Lower lobe of right lung (tissue), 2 donors: ENCODE results near the gene NSDHL. TPM values are rescaled to one million over a fixed set of nuclear protein-coding genes. Genes with fewer than 3 reads are reported as not detected.

ENCODE experiments used
- ATAC-seq, 2 donors: fragments of 200-7000 bp; cut with Tn5 transposase; one replicate each; pipeline ENCODE4 v1.9.1; 2020 to 2022; ENCODE audit warnings: mild to moderate bottlenecking in 2 of 2, moderate library complexity in 2 of 2
- DNase-seq: peaks from one replicate; pipeline ENCODE4 v3.0.0-alpha.2; 2020
- H3K27ac ChIP-seq: fragments of 200-600 bp; one replicate; pipeline ENCODE4 v1.8.0; 2022
- H3K27me3 ChIP-seq: fragments of 200-600 bp; one replicate; pipeline ENCODE4 v1.8.0; 2022; ENCODE audit warnings: low read depth
- H3K36me3 ChIP-seq: fragments of 200-600 bp; one replicate; pipeline ENCODE4 v1.8.0; 2022; ENCODE audit warnings: mild to moderate bottlenecking
- H3K4me1 ChIP-seq: fragments of 200-600 bp; one replicate; pipeline ENCODE4 v1.8.0; 2022
- H3K4me3 ChIP-seq: fragments of 200-600 bp; one replicate; pipeline ENCODE4 v1.8.0; 2022; ENCODE audit warnings: mild to moderate bottlenecking
- H3K9me3 ChIP-seq: fragments of 200-600 bp; one replicate; pipeline ENCODE4 v1.8.0; 2022
- intact Hi-C: fragments of 100-400 bp; cut with DNase I; formaldehyde crosslinking; loops from one replicate; pipeline ENCODE4 v1.11.0; 2022
- total RNA-seq: library from RNA; stranded (reverse); fragmentation: NEBNext Ultra II Directional; extraction: Animal tissue kit (Norgen Biotek cat#: 25700); gene quantifications from one replicate; pipeline ENCODE4 v1.2.1, GENCODE V29; 2021
- TF ChIP-seq, protein P1 (sequence below): fragments of 200-600 bp; IDR thresholded peaks from one replicate; pipeline ENCODE4 v1.8.0; 2022; ENCODE audit warnings: antibody characterized with exemption, mild to moderate bottlenecking
- donor health status: DM: no; HTN: yes; CAD: no; lungs with severe emphysema.

NSDHL gene
- total RNA-seq, 1 donor from 2014 or later: 18.1 TPM

DNA sequence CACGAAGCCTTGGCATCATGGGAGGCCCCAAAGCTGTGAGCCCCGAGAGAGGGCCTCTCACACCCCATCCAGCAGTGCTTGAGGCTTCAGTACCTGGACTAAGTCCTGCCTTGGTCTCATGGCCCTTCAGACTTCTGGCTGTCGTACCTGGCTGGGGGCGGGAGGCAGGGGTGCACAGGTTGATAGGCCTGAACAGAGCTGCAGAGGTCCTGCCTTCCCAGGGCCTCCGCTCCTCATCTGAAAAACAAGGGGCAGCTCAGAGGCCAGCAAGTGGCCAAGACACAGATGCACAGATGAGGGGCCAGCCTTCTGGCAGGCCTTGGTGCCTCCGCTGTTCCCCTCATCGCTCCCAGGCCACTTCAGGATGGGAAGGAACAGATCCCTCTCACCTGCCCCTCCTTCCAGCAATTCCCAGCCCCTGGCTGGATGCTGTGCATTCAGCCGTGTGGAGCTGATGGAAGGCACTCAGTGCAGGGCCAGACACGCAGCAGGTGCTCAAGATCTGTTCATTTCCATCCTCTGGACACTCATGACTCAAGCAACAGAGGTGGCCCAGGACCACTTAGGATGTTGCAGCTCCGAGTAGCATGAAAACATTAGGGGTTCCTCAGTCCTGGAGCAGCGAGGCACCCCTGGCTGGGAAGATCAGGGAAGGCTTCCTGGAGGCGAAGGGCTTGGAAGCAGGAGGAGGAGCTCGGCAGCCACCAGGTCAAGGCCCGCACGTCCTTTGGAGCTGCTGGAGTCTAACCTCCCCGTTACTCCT lies 68.4 kb downstream of the NSDHL start:
- Histone ChIP-seq H3K36me3 (no peaks in the 10 kb centered on the region), H3K4me3 (no peak overlapping the region), H3K27ac (no peak overlapping the region), H3K9me3 (no peaks in the 10 kb centered on the region), H3K27me3 (no peaks in the 10 kb centered on the region), H3K4me1 (no peaks in the 10 kb centered on the region)
- ATAC-seq (no peak), DNase-seq (no peak)
- intact Hi-C loops: no loop called here
- TF ChIP-seq, protein P1, sequence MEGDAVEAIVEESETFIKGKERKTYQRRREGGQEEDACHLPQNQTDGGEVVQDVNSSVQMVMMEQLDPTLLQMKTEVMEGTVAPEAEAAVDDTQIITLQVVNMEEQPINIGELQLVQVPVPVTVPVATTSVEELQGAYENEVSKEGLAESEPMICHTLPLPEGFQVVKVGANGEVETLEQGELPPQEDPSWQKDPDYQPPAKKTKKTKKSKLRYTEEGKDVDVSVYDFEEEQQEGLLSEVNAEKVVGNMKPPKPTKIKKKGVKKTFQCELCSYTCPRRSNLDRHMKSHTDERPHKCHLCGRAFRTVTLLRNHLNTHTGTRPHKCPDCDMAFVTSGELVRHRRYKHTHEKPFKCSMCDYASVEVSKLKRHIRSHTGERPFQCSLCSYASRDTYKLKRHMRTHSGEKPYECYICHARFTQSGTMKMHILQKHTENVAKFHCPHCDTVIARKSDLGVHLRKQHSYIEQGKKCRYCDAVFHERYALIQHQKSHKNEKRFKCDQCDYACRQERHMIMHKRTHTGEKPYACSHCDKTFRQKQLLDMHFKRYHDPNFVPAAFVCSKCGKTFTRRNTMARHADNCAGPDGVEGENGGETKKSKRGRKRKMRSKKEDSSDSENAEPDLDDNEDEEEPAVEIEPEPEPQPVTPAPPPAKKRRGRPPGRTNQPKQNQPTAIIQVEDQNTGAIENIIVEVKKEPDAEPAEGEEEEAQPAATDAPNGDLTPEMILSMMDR: no peak

DNA sequence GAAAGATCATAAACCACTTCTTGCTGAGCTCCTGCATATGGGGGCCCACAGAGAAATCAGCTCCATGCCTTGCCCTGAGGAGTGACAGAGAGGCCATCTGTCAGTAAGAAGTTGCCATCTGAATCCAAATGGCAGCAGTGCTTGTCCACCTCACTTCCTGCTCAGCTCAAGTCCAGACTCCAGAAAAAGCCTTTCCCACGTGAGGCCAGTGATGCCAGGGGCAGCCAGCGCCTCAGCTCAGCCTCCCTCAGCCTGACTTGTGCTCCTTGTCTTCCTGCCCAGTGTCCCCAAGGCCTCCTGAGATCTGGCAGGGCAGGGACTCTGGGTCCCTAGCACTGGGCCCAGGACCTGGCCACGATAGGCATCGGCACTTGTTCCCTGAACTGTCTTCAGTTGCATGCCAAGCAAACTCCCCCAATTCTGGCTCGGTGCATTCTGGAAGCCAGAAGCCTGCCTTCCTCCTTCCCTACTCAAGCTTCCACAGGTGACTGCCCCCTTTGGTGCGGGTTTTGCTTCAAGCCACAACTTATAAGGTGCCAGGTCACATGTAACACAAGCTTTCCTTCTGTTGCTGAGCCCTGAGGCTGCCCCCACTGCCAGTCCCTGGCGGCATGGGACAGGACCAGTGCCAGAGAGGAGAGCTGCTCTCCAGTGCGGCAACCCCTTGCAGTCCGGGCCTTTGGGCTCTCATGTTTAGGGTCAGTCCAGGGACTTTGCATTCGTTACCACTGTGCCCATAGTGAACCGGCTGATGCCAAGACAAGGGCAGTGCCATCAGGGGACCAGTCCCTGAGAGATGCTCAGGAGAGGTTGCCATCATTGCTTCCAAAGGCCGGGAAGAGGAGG lies 69.2 kb downstream of the NSDHL start:
- H3K27ac ChIP-seq: no peak overlapping the region
- no peaks in the 10 kb centered on the region for H3K9me3 ChIP-seq
- no peaks in the 10 kb centered on the region for H3K4me1 ChIP-seq
- TF ChIP-seq, protein P1: no peak
- intact Hi-C loops: no loop called here
- no peak overlapping the region for H3K4me3 ChIP-seq
- H3K36me3 ChIP-seq: no peaks in the 10 kb centered on the region
- no peak for ATAC-seq
- DNase-seq: no peak
- H3K27me3 ChIP-seq: no peaks in the 10 kb centered on the region

DNA sequence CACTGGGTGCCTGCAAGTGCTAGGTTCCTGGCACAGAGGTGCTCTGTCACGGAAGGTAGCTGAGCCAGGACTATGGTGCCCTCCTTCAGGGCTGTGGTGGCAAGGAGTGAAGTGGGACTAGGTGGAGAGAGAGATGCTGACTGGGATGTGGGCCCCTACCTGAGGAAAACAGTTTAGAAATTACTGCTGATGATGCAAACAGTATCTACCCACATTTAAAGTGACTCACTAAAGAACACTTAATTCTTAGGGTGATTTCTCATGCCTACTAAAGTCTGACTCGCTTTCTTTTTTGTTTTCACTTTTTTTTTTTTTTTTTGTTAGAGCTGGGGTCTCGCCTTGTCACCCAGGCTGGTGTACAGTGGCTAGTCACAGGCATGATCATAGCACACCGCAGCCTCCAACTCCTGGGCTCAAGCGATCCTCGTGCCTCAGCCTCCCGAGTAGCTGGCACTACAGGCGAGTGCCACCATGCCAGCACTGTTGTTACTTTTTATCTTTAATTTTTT lies 70.1 kb downstream of the NSDHL start:
- intact Hi-C loops: no loop called here
- no peaks in the 10 kb centered on the region for H3K9me3 ChIP-seq
- no peak for DNase-seq
- no peaks in the 10 kb centered on the region for H3K27me3 ChIP-seq
- no peaks in the 10 kb centered on the region for H3K36me3 ChIP-seq
- no peaks in the 10 kb centered on the region for H3K4me1 ChIP-seq
- ATAC-seq: no peak
- H3K27ac ChIP-seq: no peak overlapping the region
- no peak overlapping the region for H3K4me3 ChIP-seq
- TF ChIP-seq, protein P1: no peak

DNA sequence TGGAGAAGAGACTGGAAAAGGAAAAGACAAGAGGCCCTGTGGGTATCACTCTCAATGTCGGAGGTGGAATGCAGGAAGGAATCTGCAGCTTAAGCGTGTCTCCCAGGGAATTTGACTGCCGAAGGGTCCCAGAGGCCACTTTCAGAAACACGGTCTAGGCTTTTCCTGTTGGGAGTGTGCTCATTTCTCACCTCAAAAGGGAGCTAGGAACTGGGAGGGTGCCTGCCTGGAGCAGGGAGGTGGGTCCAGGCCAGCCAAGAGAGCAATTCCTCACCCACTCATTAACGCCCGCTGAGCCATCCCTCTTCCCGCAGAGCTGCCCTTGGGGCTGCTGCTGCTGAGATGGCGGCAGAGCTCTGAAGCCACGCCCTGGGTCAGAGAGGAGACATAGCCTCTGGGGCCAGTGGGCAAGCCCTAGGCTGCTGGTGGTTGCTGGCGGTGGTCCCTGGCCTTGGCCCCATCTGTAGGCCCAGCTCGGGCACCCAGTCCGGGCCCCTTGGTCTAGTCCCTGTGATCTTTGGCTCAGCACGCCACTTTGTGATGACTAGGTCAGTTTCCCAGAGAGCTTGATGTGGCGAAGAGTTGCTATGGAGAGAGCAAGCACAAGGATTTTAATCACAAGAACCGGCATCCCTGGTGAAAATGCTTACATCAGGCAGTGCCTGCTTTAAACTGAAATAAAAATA lies 71.1 kb downstream of the NSDHL start:
- DNase-seq: no peak
- intact Hi-C loops: no loop called here

DNA sequence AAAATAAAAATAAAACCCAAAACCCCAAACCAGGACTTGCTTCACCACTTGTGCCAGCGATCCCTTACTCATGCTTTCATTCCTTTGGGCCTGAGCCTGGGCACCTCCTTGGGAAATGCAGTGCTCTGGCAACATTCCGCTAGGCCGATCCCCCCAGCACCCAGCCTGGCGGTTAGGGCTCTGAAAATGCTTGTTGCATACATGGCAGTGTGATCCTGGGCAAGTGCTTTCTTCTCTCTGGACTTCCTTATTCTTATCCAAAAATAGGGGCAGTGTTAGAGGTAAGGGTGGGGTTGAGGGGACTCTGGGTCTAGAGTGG lies 71.6 kb downstream of the NSDHL start:
- Histone ChIP-seq H3K36me3 (no peaks in the 10 kb centered on the region), H3K4me3 (no peak overlapping the region), H3K27me3 (no peaks in the 10 kb centered on the region), H3K9me3 (no peaks in the 10 kb centered on the region), H3K27ac (no peak overlapping the region), H3K4me1 (no peaks in the 10 kb centered on the region)
- TF ChIP-seq, protein P1: no peak
- intact Hi-C loops: no loop called here
- ATAC-seq: no peak
- DNase-seq: no peak

More for the DNA sequence above, 71.1 kb downstream of the NSDHL start:
- Histone ChIP-seq H3K27ac (no peak overlapping the region), H3K4me3 (no peak overlapping the region), H3K4me1 (no peaks in the 10 kb centered on the region), H3K27me3 (no peaks in the 10 kb centered on the region), H3K9me3 (no peaks in the 10 kb centered on the region), H3K36me3 (no peaks in the 10 kb centered on the region)
- no peak for ATAC-seq
- TF ChIP-seq, protein P1: no peak
